ENCODE results near the gene MCAT. TPM values are rescaled to one million over a fixed set of nuclear protein-coding genes. Genes with fewer than 3 reads are reported as not detected.

The MCAT gene
- polyA plus RNA-seq, 1 of the 3 experiments (the other 2 are of a cell fraction): 12.0 TPM

- no peak overlapping the region for H3K4me3 ChIP-seq (ENCODE audit: low read depth in 2 of 2, low read length in 1 of 2)
- no peaks in the 10 kb centered on the region for H4K20me1 ChIP-seq (ENCODE audit: insufficient read depth)
- H3K27ac ChIP-seq (ENCODE audit: low read depth in 2 of 2, low read length in 1 of 2): no peak overlapping the region
- H3K9ac ChIP-seq: no peak overlapping the region
- peaks cover 0 to 10% of the 10 kb centered on the region in 2 experiments for H3K36me3 ChIP-seq (replicated peaks in 1 of 2; ENCODE audit: control insufficient read depth in 1 of 2, insufficient read depth in 2 of 2, low read length in 1 of 2)
- H3K9me2 ChIP-seq: no peaks in the 10 kb centered on the region
- ChIA-PET POLR2A (no interaction called here), CTCF (no interaction called here)
- no peak overlapping the region for H3K4me2 ChIP-seq
- H3K9me3 ChIP-seq: no peaks in the 10 kb centered on the region
- no peaks in the 10 kb centered on the region for H3K27me3 ChIP-seq (ENCODE audit: insufficient read depth)
- H3F3A ChIP-seq (replicated peaks; ENCODE audit: insufficient read depth): no peaks in the 10 kb centered on the region
- no peak for TF ChIP-seq TEAD4 (IDR thresholded peaks at IDR 0.05; ENCODE audit: borderline replicate concordance, insufficient read depth)
- TF ChIP-seq TAF1 (IDR thresholded peaks at IDR 0.05; ENCODE audit: borderline replicate concordance, low read depth, low read length): no peak
- TF ChIP-seq RAD21 (IDR thresholded peaks at IDR 0.05; ENCODE audit: low read length): no peak
- TF ChIP-seq, protein P1, sequence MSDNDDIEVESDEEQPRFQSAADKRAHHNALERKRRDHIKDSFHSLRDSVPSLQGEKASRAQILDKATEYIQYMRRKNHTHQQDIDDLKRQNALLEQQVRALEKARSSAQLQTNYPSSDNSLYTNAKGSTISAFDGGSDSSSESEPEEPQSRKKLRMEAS (IDR thresholded peaks at IDR 0.05; ENCODE audit: low read depth): no peak
- TF ChIP-seq ELF1 (IDR thresholded peaks at IDR 0.05): no peak
- TF ChIP-seq NFIC (IDR thresholded peaks at IDR 0.05; ENCODE audit: borderline replicate concordance): no peak
- no peak for TF ChIP-seq MXI1 (IDR thresholded peaks at IDR 0.05; ENCODE audit: low read depth, low read length)
- no peak for TF ChIP-seq MEF2A (IDR thresholded peaks at IDR 0.05; ENCODE audit: borderline replicate concordance, low read depth)
- no peak for TF ChIP-seq IRF3 (IDR thresholded peaks at IDR 0.05; ENCODE audit: low read depth, low read length)
- WGBS (ENCODE audit: low lambda C conversion rate): 91% methylated on average over 7 of the region's 15 CpGs
- DNase-seq: no peak
- H3K79me2 ChIP-seq (ENCODE audit: insufficient read depth): no peaks in the 10 kb centered on the region
- H3K4me1 ChIP-seq (ENCODE audit: control insufficient read depth in 1 of 2, insufficient read depth in 2 of 2, low read depth in 1 of 2, low read length in 1 of 2): no peaks in the 10 kb centered on the region
- no peak overlapping the region for H2AFZ ChIP-seq (ENCODE audit: low read depth)
Observed at GRCh38 chr22:43176090-43176489, 32.9 kb upstream of the MCAT start.

- H4K20me1 ChIP-seq (ENCODE audit: insufficient read depth): no peaks in the 10 kb centered on the region
- no peaks in the 10 kb centered on the region for H3K4me1 ChIP-seq (ENCODE audit: control insufficient read depth in 1 of 2, insufficient read depth in 2 of 2, low read depth in 1 of 2, low read length in 1 of 2)
- H3K9ac ChIP-seq: no peak overlapping the region
- H3K4me2 ChIP-seq: no peak overlapping the region
- H3K27ac ChIP-seq (ENCODE audit: low read depth in 2 of 2, low read length in 1 of 2): no peak overlapping the region
- ChIA-PET POLR2A (no interaction called here), CTCF (no interaction called here)
- H3K9me3 ChIP-seq: no peaks in the 10 kb centered on the region
- H3K9me2 ChIP-seq: no peaks in the 10 kb centered on the region
- no CpG with 5 or more reads among the region's 9 CpGs for WGBS (ENCODE audit: low lambda C conversion rate)
- no peaks in the 10 kb centered on the region for H3F3A ChIP-seq (replicated peaks; ENCODE audit: insufficient read depth)
- H2AFZ ChIP-seq (ENCODE audit: low read depth): no peak overlapping the region
- DNase-seq: no peak
- no peak overlapping the region for H3K4me3 ChIP-seq (ENCODE audit: low read depth in 2 of 2, low read length in 1 of 2)
- H3K79me2 ChIP-seq (ENCODE audit: insufficient read depth): no peaks in the 10 kb centered on the region
- H3K27me3 ChIP-seq (ENCODE audit: insufficient read depth): no peaks in the 10 kb centered on the region
- H3K36me3 ChIP-seq (replicated peaks in 1 of 2; ENCODE audit: control insufficient read depth in 1 of 2, insufficient read depth in 2 of 2, low read length in 1 of 2): peaks cover 0 to 7% of the 10 kb centered on the region in 2 experiments
- TF ChIP-seq, protein P1 (IDR thresholded peaks at IDR 0.05; ENCODE audit: low read depth): no peak
- TF ChIP-seq FOXJ3 (CRISPR knock-in tag; IDR thresholded peaks at IDR 0.05) (no peak), RAD21 (IDR thresholded peaks at IDR 0.05; ENCODE audit: low read length) (no peak), MEF2A (IDR thresholded peaks at IDR 0.05; ENCODE audit: borderline replicate concordance, low read depth) (no peak), NFIC (IDR thresholded peaks at IDR 0.05; ENCODE audit: borderline replicate concordance) (no peak), MXI1 (IDR thresholded peaks at IDR 0.05; ENCODE audit: low read depth, low read length) (no peak), ELF1 (IDR thresholded peaks at IDR 0.05) (no peak), CHD2 (IDR thresholded peaks at IDR 0.05; ENCODE audit: low read length, partially characterized antibody) (no peak), SIN3A (IDR thresholded peaks at IDR 0.05; ENCODE audit: borderline replicate concordance, low read depth, low read length) (no peak), USF2 (IDR thresholded peaks at IDR 0.05; ENCODE audit: borderline replicate concordance, low read depth, low read length) (no peak), EP300 (IDR thresholded peaks at IDR 0.05; ENCODE audit: borderline replicate concordance in 1 of 2, low read depth in 1 of 2, low read length in 1 of 2) (no peak), GABPA (IDR thresholded peaks at IDR 0.05; ENCODE audit: low read depth) (no peak), FOSL2 (IDR thresholded peaks at IDR 0.05; ENCODE audit: borderline replicate concordance, low read depth) (no peak), TCF12 (IDR thresholded peaks at IDR 0.05) (no peak)
- TF ChIP-seq, protein P2, sequence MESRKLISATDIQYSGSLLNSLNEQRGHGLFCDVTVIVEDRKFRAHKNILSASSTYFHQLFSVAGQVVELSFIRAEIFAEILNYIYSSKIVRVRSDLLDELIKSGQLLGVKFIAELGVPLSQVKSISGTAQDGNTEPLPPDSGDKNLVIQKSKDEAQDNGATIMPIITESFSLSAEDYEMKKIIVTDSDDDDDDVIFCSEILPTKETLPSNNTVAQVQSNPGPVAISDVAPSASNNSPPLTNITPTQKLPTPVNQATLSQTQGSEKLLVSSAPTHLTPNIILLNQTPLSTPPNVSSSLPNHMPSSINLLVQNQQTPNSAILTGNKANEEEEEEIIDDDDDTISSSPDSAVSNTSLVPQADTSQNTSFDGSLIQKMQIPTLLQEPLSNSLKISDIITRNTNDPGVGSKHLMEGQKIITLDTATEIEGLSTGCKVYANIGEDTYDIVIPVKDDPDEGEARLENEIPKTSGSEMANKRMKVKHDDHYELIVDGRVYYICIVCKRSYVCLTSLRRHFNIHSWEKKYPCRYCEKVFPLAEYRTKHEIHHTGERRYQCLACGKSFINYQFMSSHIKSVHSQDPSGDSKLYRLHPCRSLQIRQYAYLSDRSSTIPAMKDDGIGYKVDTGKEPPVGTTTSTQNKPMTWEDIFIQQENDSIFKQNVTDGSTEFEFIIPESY (IDR thresholded peaks at IDR 0.05; ENCODE audit: borderline replicate concordance, low read depth): no peak
- TF ChIP-seq, protein P3, sequence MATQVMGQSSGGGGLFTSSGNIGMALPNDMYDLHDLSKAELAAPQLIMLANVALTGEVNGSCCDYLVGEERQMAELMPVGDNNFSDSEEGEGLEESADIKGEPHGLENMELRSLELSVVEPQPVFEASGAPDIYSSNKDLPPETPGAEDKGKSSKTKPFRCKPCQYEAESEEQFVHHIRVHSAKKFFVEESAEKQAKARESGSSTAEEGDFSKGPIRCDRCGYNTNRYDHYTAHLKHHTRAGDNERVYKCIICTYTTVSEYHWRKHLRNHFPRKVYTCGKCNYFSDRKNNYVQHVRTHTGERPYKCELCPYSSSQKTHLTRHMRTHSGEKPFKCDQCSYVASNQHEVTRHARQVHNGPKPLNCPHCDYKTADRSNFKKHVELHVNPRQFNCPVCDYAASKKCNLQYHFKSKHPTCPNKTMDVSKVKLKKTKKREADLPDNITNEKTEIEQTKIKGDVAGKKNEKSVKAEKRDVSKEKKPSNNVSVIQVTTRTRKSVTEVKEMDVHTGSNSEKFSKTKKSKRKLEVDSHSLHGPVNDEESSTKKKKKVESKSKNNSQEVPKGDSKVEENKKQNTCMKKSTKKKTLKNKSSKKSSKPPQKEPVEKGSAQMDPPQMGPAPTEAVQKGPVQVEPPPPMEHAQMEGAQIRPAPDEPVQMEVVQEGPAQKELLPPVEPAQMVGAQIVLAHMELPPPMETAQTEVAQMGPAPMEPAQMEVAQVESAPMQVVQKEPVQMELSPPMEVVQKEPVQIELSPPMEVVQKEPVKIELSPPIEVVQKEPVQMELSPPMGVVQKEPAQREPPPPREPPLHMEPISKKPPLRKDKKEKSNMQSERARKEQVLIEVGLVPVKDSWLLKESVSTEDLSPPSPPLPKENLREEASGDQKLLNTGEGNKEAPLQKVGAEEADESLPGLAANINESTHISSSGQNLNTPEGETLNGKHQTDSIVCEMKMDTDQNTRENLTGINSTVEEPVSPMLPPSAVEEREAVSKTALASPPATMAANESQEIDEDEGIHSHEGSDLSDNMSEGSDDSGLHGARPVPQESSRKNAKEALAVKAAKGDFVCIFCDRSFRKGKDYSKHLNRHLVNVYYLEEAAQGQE (IDR thresholded peaks at IDR 0.05; ENCODE audit: low read depth, low read length): no peak
Observed at GRCh38 chr22:43174941-43175531, 31.8 kb upstream of the MCAT start.

Measured in SK-N-SH (cell line).